Measurements from ENCODE around the gene BDH1.
"Not testable (repeated sequence)": the region's sequence is repeated elsewhere in the genome, so short reads cannot be mapped to it uniquely, and the experiment has no call there.

Gene BDH1

DNA sequence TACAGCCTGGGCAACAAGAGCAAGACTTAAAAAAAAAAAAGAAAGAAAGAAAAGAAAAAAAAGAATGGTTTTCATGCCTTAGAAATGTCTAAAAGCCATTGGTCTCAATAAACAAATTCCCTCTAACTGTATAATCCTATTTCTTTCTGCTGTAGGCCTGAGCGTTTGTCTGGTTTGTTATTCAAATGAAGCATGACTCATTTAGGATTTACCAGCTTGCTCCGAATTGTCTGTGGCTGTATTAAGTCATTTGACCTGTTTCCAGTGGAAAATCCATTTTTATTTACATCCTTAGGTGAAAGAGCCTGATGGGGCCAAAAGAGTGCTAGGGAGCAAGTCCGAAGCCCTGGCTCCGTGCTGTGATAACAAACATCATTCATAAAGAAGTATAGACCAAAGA, 73.8 kb downstream of the BDH1 start:
- DNase-seq: no peak

DNA sequence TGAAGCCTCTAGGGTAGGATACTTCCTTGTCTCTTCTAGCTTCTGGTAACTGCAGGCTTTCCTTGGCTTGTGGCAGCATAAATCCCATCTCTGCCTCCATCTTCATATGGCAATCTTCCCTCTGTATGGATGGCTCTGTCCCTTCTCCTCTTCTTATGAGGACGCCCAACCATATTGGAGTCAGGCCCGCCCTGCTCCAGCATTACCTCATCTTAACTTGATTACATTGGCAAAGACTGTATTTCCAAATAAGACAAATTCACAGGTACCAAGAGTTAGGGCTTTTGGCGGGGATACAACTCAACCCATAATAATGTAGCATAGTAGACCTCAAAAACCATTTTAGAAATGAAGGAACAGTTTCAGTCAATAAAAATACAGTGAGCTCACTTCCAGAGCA, 75.4 kb downstream of the BDH1 start:
- DNase-seq: no peak

DNA sequence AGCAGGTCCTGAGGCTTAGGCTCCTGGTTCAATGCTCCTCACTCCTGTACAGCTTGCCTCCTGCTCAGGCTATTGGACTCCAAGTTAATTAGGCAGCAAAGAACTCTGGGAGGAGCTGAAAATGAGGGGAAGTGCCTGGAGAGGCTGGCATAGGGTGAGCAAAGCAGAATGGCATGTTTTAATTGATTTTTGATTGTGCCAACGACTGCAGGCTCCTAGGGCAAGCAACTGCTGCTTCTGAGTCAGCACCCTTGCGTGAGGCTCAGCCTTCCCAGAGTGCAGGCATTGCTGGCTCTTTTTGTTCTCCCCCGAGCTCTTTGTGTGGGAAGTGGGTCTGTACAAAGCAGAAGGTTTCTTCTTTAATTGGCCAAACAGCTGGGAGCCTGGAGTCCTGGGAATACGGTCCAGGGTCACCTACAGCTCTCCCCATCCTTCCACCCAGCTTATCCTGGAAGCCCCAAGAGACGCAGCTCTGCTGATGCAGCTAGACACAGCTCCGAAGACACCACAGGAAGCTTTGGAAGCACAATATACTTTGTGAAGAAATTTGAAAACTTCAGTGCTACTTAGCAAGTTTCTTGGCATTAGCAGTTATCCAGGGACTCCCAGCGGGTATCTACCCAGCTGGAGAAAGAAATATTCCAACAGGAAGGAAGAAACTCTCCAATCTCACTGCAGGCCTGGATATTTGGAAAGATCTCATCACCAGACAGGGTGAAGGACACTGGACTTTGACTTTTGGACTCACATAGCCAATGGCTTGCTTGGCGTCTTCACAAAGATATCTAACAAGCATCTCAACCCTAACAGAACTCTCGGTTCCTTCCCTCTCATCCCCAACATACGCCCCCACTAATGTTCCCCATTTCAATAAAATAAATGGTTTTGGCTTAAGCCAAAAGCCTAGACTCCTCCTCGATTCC, 76.8 kb downstream of the BDH1 start:
- DNase-seq: no peak

DNA sequence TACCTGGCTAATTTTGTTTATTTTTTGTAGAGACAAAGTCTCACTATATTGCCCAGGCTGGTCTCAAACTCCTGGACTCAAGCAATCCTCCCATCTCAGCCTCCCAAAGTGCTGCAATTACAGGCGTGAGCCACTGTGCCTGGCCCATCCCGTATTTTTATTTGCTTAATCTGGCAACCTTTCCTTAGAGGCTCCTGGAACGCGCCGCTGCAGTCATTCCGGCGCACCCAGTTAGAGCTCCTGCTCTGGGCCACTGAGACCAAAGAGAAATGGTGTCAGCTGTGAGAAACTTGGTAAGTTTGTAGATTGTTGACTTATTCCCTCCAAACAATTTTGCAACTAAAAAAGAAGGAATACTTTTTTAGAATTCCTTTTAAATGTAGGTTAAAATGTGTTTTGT, 78.0 kb downstream of the BDH1 start:
- not testable (repeated sequence) for DNase-seq

DNA sequence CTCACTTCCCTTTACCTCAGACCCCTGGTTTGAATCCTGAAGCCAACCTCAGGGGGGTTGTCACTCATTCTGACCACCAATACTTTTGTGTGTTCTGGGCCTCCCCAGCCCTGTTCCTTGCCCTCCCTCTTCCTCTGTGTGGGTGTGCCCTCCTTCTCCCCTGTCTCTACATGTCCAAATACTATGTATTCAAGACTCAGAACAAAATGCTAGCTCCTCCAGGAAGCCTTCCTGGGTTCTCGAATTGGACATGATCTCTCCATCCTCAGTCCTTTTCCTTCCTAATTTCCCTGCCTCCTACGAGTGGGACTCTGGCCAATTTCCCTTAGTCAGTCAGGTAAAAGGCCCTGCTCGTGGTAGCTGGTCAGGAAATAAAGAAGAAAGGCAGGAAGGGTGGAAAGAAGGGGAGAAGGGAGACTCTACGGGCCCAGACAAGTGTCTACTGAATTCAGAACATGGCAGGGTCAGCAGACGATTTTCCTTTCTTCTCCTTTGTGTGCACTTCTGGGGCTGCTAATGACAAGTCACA, 79.7 kb downstream of the BDH1 start:
- DNase-seq: no peak

DNA sequence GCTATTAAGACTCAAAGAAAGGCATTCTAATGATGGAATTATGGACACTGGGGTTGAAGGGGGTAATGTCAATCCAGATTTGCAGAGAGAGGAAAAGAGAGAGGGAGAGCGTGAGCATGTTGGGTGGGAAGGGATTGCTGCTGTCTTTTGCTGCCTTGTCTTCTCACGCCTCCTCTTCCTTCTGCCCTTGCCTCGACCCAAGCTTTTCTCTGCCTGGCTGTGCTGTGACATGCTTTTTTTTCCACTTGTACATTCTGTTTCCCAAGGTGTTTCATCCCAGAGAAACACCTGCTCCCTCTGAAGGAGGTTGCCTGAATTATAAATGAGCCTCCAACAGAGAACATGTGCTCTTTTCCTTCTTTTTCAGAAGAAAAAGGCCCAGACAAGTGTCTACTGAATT, 80.3 kb downstream of the BDH1 start:
- DNase-seq: no peak

DNA sequence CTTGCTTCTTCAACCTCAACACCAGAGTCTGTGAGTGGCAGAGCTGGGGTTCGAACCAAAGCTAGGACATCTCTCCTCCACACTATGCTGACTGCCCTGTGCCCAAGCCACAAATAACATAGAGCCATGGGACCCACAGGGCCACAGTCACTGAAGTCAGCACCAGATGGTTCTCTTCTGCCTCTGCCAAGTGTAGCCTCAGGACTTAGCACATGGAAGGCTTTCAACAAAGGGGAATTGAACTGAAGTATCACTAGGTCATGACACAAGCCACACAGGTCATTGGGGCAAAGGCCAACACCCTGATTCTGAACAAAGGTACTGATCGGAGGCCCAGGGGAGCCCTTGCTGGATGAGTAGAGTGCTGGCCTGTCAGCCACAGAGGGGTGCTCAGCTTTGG, 83.6 kb downstream of the BDH1 start:
- DNase-seq: no peak

DNA sequence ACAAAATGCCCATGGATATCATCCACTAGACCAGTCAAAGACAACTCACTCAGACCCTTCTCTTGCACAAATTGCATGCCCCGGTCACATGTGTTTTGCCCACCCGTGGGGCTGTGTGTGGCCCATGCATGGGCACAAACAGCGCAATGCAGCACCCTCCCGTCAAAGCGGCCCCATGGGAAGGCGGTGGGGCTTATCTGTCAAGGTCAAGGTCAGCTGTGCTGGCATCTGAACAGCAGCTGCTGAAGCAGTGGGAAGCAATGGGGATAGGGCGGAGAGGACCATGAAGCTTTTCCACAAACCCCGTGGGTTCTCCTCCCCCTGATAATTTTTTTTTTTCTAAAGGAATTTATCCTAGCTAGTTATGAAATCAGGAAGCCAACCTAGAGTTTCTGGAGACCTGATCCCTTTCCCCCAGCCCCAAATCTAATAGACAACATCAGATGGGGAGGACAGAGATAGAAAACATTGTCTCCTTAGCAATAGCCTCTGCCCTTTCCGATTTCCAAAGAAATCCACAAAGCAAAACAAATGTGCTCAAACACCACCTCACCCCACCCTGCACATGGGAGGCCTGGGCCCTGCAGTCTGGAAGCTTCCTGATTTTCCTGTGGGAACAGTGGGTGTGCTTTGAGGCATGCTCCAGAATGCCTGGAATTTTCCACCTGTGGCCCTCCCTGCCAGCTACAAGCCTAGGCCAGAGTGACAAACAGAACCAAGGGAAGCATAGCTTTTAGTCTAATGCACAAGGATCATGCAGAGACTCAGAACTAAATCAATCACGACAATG, 84.4 kb downstream of the BDH1 start:
- DNase-seq: no peak

DNA sequence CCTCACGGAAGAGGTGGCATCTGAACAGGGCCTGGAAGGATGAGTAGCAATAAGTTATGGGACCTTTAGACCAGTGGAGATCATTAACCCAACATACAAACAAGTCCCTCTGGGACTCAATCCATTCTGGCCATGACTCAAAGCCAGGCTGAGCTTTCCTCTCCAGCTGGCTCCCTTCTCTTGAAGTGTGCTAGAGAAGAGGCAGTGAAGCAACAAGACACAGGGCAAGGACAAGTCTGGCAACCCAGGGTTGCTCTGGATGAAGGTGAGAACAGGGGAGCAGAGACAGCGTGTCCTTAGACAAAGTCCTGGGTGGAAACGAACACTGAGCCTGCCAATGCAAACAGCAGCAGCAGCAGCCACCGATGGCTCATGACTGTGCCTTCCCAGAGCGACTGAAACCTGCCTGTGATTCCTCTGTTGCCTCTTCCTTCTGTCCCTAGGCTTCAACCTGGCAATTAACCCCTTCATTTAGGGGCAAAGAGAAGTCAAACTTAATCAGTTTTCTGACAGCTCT, 86.8 kb downstream of the BDH1 start:
- no peak for DNase-seq

DNA sequence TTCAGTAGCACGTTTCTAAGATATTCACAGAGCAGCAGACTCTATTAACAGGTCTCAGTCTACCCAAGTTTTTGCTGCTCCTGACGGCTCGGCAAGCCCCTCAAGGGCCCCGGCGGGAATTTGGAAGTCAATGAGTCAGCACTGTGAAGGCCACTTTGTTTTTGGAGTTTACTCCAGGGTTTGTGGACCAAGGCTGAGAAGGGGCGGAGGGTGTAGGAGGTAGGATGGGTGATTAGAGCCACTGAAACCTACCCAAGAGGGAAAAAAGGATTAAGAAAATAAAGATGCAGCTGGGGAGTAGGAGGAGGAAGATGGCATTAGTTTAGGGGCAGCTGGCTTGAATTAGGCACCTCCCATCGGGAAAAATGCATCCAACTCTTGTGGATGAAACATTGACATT, 87.6 kb downstream of the BDH1 start:
- no peak for DNase-seq

DNA sequence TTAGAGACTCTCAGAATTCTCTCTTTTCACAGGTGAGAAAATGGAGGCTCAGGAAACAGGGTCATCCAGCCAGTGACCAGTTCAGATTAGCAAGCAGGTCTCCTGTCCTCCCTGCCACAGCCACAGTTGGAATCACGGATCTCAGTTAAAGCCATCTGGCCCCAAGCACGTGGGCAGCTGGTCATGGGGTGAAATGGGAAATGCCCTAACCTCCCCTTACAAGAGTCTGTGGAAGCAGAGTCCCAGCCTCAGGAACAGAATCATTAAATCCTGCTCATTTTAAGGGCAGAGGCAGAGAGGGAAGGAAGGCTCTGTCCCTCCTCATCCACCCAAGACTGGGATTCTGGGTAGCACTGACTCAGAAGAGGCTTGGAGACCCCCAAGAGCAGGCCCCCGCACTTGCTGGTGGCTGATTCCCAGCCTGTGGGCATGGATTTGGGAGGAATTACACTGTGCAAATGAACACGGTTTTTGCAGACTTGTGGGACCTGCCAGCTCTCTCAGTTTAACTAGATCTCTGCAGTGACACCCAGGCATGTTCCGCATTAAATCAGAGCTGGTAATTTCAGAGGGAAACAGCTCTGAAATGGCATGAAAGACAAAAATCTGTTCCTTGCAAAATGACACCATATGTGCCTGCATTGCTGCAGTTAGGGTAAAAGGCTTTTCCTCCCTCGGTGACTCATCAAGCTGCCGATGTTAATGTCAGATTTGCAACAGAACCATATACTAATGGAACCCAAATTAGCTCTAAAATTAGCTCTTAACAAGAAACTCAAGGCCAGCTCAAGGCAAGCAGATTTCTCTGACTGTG, 89.0 kb downstream of the BDH1 start:
- DNase-seq: no peak

DNA sequence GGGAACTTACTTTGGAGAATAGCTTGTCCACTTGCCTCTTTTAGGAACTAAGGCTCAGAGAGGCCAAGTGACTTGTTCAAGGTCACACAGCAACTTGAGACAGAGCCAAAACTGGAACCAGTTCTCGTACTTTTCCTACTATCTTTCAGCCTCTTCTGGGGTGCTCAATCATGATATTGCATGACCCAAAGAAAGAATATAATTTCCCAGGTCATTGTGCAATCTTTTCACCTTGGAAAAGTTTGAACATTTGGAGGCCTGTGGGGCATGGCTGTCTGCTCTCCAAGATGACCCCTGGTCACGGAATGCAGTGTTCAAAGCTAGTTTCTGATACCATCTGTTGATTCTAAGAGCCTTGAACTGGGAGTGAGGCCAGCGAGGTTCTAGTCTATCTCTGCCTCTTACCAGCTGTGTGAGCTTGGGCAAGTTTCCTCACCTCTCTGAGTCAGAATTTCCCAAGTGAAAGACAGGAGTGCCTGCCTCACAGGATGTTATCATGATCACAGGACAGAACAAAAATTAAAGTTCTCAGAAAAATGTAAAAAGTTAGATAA, 89.7 kb downstream of the BDH1 start:
- DNase-seq: no peak

DNA sequence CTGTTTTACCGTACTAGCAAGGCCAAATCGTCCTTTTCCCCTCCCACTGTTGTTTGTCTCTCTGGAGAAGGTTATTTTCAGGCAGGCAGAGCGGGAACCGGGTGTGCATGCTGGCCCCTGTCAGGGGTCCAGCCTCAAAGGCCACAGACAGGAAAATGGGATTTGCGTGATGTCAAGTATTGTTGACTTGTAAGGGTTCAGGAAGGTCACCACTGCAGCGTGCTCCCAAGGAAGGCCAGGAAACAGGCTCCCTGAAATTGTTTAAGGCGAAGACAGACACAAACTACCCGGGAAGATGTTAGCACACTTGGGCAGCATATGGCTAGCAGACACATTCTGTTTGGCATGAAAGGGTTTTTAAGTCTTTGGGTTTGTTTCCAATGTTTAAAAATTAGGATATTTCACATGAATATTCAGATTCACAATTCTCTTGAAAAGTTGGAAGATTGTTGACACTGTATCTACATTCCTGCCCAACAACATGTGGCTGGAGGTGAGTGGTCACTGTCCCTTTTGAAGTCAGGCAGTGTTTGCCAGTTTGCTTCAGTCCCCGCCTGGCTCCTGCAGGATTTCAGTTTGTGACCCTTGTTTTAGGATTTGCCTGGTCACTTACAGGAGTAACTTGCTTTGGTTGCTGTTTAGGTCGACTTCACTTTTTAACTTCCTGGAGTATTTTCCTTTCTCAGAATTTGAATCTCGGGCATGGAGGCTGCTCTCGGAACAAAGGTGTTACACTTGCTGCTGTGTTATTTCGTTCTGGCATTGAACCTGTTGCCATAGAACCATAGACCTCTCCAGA, 90.4 kb downstream of the BDH1 start:
- DNase-seq: no peak

DNA sequence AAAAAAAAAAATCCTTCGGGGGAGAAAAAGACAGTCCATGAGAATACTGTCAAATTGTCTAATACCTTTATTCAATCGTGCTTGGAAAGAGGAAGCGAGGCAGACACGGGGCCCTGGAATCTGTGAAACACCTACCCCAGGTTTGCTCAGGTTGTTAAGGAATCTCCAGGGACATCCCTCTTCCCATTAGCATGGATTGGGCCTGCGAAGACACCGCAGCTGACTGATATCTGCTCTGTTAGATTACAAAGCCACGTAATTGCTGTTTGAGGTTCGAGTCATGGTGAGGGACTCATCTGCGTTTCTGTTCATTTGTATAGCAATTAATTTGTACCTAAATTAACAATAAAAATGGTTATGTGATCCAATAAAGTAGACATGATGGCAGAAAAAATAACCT, 91.0 kb downstream of the BDH1 start:
- no peak for DNase-seq

DNA sequence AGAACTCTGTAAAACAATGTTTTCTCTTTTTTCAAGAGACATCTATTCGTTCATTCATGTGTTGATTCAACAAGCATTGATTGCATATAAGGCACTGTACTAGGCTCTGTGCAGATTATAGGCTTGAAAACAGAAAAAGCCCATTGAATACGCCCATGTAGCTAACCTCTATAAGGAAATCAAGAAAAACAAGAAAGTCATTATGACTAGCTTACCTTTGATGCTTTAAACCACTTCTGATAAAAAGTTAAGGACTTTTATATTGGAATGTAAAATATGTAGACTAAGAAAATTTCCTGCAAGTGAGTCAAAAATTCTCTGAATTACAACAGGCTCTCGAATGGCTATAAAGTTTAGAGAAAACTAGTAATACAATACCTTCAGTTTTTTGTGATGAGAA, 92.5 kb downstream of the BDH1 start:
- DNase-seq: no peak

DNA sequence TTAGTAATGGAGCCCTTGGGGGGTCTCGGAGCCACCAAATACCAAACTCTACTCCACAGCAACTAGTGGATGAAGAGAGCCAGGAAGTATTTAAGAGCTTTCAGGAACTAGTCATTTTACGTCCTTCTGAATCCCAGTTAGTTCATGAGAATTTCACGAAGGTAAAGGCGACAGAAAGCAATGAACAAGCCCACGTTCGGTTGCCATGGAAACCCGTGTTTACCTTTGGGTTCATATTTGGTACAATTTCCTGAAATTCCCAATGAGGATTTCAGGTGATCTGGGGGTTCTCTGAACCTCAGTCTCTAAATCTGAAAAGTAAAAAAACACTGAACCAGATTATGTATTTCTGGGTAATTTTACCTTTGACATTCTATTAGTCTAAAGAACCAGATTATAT, 93.0 kb downstream of the BDH1 start:
- no peak for DNase-seq

DNA sequence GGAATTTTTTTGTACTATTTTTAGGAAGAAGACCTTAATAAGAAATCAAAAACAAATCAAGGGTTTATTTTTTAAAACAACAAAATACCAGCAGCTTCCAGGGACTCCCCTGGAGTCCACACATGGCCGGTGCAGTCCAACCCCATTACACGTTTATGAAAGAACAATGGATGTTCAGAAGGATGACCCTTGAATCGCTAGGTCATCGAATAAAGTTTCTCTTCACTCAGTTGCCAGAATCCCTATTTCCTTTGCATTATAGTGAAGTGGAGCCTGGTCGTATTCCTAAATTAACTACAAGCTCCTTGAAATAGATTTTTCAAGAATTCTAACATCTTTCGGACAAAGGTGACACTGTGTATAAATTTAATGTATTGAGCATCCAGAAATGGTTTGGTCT, 95.1 kb downstream of the BDH1 start:
- no peak for DNase-seq

DNA sequence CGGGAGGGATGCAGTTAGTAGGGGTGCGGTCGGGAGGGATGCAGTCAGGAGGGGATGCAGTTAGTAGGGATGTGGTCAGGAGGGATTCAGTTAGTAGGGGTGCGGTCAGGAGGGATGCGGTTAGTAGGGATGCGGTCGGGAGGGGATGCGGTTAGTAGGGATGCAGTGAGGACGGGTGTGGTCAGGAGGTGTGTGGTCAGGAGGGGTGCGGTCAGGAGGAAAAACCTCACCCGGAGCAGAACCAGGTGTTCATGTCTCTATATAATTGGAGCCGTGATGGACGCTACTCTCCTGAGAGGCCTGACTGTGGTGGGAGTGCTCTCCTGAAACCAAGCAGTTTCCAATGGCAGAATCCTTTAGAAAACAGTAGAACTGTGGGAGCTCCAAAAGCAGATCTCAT, 95.8 kb downstream of the BDH1 start:
- DNase-seq: no peak
